ENCODE measurements around the gene TMEM132C.

Gene TMEM132C

DNA sequence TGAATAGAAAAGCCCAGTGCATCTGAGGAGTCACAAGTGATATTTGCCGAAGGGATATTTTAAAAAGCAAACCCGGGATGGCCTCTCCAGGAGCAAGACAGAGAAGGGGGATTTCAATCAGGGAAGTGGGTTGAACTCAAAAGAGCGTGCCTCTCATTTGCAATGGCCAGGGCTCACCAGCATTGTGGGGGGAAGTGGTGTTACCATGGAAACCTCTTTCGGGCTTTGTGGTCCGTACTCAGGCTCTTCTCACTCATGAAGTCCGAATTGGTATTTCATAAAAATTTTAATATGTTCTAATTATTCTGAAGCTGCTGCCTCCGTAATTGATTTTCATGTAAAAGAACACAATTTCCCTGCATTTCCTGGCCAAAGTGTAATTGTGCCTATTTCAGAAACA is 476.9 kb downstream of the TMEM132C start:
- DNase-seq (ENCODE audit: insufficient read length, low spot score): no peak
- no peak for FAIRE-seq
- TF ChIP-seq POLR2A (IDR thresholded peaks at IDR 0.05; ENCODE audit: low read depth, low read length): no peak

DNA sequence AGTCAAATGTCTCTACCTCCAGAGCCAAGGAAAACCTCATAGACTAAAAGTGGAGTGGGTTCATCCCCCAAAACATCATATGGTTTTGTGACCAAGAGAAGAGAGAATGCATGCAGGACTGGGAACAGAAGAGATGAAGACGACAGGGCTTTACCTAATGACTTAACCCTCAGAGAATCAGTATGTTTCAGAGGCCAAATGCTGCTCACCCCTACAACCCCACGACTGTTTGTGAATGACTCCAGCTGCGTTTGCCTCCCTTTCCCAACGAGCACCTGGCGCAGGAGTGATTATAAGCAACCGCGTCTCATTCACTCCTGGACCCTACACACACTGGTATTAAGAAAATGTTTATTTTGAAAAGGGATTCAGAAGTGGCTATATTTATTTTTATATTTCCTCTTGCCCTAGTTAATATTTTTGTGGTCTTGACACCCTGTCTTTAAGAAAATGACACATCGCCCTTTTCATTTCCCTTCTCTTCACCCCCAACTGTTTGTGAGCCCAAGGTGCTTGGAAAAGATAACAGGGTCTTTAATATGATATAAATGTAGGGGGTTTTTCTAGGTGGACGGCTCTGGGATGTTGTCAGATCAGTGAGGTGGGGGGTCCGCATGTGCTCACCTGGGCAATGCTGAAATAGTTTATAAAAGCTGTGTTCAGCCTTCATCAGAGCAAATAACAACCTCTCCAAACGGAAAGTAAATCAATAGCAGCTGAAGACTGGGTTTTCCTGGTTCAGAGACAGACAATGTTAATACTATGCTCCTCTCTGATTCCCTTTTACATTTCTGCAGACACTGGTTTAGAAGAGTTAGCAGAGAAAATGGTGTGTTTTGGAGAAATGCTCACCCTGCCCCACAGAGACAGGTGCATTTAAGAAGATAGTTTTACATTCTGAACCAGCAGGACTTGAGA is 479.1 kb downstream of the TMEM132C start:
- no peak for TF ChIP-seq POLR2A (IDR thresholded peaks at IDR 0.05; ENCODE audit: low read depth, low read length)
- DNase-seq (ENCODE audit: insufficient read length, low spot score): no peak
- FAIRE-seq: no peak

DNA sequence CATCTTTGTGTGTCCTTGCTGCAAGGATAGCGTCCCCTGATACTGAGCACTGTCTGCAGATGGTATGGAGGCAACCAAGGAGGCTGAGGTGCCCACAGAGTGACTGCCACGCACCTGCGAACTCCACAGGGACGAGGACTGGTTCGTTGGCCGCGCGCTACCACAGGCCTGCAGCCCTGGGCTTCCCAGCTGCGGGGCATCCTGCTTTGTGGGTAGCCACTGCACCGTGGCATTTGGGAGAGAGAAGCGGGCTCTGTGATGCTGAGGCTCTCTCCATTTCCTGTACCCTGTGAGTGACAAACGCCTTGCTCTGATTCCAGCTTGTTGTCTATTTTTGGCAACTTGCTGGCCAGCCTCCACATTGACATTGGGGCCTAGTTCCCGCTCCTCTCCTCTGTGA is 480.5 kb downstream of the TMEM132C start:
- no peak for DNase-seq (ENCODE audit: insufficient read length, low spot score)
- no peak for TF ChIP-seq POLR2A (IDR thresholded peaks at IDR 0.05; ENCODE audit: low read depth, low read length)
- FAIRE-seq: no peak

DNA sequence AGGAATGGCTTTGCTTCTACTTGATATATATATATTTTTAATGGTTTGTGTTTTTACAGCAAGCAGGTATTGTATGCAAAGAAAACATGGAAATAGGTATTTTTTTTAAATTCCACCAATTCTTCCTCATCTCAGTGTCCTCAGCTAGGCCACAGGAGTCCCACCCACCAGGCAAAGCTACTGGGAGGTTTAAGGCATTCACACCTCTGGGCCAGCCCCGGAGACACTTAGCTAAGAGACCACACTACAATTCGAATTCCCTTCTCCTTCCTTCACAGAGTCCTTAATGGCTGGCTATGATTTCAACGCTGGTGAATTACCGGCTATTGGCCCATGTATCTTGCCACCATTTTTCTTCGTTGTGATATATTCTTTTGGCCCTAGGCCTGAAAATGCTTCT is 485.4 kb downstream of the TMEM132C start:
- no peak for TF ChIP-seq POLR2A (IDR thresholded peaks at IDR 0.05; ENCODE audit: low read depth, low read length)
- DNase-seq (ENCODE audit: insufficient read length, low spot score) (no peak), FAIRE-seq (no peak)

DNA sequence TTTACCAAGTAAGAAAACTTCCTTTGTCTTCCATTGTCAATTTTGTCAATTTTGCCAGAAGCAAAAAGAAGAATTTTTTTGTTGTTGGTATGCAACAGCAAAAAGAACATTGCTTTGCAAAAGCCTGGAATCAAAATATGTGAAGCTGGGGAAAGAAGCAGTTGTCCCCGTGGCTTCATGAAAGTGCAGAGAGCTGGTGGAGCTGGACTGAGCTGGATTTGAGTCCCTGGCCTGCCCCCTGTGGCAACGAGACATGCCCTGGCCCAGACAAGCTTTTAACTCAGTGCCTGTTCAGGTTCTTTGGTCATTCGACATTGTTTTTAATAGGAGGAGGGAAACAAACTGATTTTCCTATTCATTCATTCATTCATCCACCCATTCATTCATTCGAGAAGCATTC is 486.5 kb downstream of the TMEM132C start:
- no peak for FAIRE-seq
- DNase-seq (ENCODE audit: insufficient read length, low spot score): no peak
- TF ChIP-seq POLR2A (IDR thresholded peaks at IDR 0.05; ENCODE audit: low read depth, low read length): no peak

DNA sequence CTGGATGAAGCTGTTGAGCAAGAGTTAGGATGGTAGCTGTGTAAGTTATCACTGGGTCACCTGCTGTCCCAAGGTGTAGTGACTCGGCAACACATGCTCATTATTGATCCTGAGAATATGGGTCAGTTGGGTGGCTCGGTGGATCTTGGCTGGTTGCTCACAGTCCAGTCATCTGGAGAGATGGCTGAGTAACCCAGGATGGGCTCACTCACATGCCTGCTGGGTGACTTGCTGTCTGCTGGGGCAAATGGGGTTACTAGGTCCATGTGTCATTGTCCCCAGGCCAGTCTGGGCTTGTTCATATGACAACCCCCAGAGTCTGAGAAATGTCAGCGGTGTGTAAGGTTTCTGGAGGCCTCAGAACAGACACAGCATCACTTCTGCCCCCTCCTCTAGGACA is 487.3 kb downstream of the TMEM132C start:
- no peak for TF ChIP-seq POLR2A (IDR thresholded peaks at IDR 0.05; ENCODE audit: low read depth, low read length)
- FAIRE-seq: no peak
- no peak for DNase-seq (ENCODE audit: insufficient read length, low spot score)

DNA sequence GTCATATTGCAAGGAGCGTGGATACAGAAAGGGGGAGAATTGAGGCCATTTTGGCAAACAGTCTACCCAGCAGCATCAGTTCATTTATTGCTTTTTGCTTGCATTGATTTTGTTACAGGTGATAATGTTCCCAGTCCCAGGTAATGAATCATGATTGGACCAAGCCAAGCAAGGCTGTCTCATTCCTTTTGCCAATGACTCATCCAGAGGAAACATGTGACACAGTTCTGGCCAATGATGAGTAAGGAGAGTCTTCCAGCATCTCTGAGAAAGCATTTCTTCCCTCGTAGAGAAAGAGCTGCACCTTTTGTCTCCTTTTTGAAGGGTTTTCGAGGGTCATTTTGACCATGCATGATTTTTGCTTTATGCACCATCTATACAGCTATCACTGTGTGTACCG is 488.6 kb downstream of the TMEM132C start:
- DNase-seq (ENCODE audit: insufficient read length, low spot score): no peak
- FAIRE-seq: no peak
- no peak for TF ChIP-seq POLR2A (IDR thresholded peaks at IDR 0.05; ENCODE audit: low read depth, low read length)
